ENCODE results near the gene CYP4F2.
"Not testable (repeated sequence)": the region's sequence is repeated elsewhere in the genome, so short reads cannot be mapped to it uniquely, and the experiment has no call there.

CYP4F2 gene

GRCh38 chr19:15843203-15843893 is 54.5 kb downstream of the CYP4F2 start:
- DNase-seq: no peak

- DNase-seq: no peak
These were observed 55.9 kb downstream of the CYP4F2 start for GRCh38 chr19:15841875-15842569.

GRCh38 chr19:15840833-15841232 is 57.0 kb downstream of the CYP4F2 start:
- no peak for DNase-seq

GRCh38 chr19:15839888-15840287 is 58.0 kb downstream of the CYP4F2 start:
- not testable (repeated sequence) for DNase-seq

GRCh38 chr19:15838351-15838750 is 59.5 kb downstream of the CYP4F2 start:
- DNase-seq: no peak

GRCh38 chr19:15837221-15837731 is 60.6 kb downstream of the CYP4F2 start:
- no peak for DNase-seq

- DNase-seq: peak; percentile 84
These were observed 61.3 kb downstream of the CYP4F2 start for GRCh38 chr19:15836330-15837220.

- DNase-seq: not testable (repeated sequence)
These were observed 62.1 kb downstream of the CYP4F2 start for GRCh38 chr19:15835565-15836329.

GRCh38 chr19:15834232-15834631 is 63.6 kb downstream of the CYP4F2 start:
- DNase-seq: not testable (repeated sequence)

- DNase-seq: no peak
These were observed 66.2 kb downstream of the CYP4F2 start for GRCh38 chr19:15831626-15832025.

- no peak for DNase-seq
These were observed 68.1 kb downstream of the CYP4F2 start for GRCh38 chr19:15829786-15830185.

GRCh38 chr19:15829306-15829698 is 68.6 kb downstream of the CYP4F2 start:
- no peak for DNase-seq

GRCh38 chr19:15828611-15829305 is 69.1 kb downstream of the CYP4F2 start:
- DNase-seq: not testable (repeated sequence)

- DNase-seq: no peak
These were observed 69.7 kb downstream of the CYP4F2 start for GRCh38 chr19:15828121-15828610.
